Measurements from ENCODE around the gene CD164L2. TPM values are rescaled to one million over a fixed set of nuclear protein-coding genes. Genes with fewer than 3 reads are reported as not detected.

Gene CD164L2
- total RNA-seq, 1 donor from 2014 or later: not detected

DNA sequence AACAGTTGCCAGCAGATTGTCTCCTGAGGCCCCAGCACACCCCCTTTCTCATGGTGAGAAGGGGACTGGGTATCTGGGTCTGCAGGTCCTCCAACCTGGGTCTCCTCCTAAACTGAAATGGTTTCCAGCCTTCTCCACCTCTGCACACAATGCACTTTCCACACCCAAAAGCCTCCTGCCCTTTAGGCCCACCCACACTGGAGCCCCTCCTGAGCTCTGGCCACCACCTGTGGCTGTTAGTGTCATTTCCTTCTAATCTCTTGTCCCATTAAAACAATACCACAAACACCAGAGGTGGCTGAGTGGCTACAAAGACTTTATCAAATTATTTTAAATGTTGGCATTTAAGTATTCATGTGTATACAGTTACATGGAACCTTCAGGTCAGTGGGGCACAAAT is 20.8 kb upstream of the CD164L2 start:
- Mint-ChIP-seq H3K27ac (ENCODE audit: unreplicated experiment) (no peak overlapping the region), H3K36me3 (ENCODE audit: low read depth) (peaks cover 8% of the 10 kb centered on the region), H3K9me3 (no peaks in the 10 kb centered on the region), H3K4me3 (no peak overlapping the region), H3K4me1 (peaks cover 68% of the 10 kb centered on the region), H3K27me3 (ENCODE audit: low read depth) (no peaks in the 10 kb centered on the region)
- TF ChIP-seq, protein P1, sequence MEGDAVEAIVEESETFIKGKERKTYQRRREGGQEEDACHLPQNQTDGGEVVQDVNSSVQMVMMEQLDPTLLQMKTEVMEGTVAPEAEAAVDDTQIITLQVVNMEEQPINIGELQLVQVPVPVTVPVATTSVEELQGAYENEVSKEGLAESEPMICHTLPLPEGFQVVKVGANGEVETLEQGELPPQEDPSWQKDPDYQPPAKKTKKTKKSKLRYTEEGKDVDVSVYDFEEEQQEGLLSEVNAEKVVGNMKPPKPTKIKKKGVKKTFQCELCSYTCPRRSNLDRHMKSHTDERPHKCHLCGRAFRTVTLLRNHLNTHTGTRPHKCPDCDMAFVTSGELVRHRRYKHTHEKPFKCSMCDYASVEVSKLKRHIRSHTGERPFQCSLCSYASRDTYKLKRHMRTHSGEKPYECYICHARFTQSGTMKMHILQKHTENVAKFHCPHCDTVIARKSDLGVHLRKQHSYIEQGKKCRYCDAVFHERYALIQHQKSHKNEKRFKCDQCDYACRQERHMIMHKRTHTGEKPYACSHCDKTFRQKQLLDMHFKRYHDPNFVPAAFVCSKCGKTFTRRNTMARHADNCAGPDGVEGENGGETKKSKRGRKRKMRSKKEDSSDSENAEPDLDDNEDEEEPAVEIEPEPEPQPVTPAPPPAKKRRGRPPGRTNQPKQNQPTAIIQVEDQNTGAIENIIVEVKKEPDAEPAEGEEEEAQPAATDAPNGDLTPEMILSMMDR (conservative IDR thresholded peaks at IDR 0.05): no peak
- DNase-seq (ENCODE audit: low read depth, low spot score): no peak

DNA sequence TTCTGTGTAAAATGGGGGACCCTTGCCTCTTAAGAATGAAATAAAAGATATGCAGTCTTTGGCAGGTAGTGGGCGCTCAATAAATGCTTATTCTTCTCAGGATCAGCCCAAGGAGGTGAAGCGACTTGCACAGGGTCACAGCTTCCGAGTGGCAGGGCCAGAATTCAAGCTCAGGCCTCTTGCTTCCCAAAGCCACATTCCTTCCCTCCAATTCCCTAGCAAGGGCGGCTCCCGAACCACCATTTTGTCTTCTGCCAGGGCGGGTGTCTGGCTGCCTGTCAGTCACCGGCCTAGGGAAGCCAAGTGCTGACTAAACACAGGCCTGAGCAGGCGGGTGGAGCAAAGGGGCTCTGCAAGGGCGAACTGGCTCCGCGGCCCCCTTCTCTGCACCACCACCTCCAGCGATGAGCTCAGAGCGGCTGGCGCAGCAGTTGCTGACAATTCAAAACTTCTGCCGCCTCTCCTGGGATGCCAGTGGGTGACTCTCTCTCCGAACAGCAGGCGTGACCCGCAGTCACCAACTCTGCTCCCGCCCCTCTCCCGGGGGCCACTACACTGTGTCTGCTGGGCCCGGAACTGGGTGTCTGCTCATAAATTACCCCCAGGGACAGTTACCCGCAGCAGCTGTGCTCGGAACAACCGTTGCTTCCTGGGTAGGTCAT is 20.1 kb upstream of the CD164L2 start:
- TF ChIP-seq, protein P1 (conservative IDR thresholded peaks at IDR 0.05): peak; percentile 45
- H3K4me3 Mint-ChIP-seq: peak overlapping the region; percentile 61
- peaks cover 6% of the 10 kb centered on the region for H3K36me3 Mint-ChIP-seq (ENCODE audit: low read depth)
- peaks cover 73% of the 10 kb centered on the region for H3K4me1 Mint-ChIP-seq
- peak overlapping the region; percentile 71 for H3K27ac Mint-ChIP-seq (ENCODE audit: unreplicated experiment)
- DNase-seq (ENCODE audit: low read depth, low spot score): no peak
- no peaks in the 10 kb centered on the region for H3K27me3 Mint-ChIP-seq (ENCODE audit: low read depth)
- no peaks in the 10 kb centered on the region for H3K9me3 Mint-ChIP-seq

DNA sequence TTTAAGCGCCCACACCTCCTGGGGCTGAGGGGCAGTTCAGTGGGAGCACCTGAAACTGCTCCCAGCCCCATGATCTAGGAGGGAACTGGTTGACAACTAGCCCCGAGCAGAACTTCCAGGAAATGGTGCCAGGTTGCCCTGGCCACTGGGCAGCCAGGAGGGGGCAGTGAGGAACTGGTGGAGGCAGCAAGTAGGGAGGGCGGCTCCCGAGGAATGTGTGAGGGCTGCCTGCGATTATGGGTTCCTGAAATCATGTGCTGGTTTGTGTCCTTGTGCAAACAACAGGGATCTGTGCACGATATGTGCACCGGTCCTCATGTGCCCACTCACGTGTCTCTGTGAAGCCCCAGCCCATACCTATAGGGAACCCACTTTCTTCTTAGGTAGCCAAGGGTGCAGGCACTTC is 19.2 kb upstream of the CD164L2 start:
- peaks cover 2% of the 10 kb centered on the region for H3K27me3 Mint-ChIP-seq (ENCODE audit: low read depth)
- DNase-seq (ENCODE audit: low read depth, low spot score): no peak
- H3K27ac Mint-ChIP-seq (ENCODE audit: unreplicated experiment): no peak overlapping the region
- peaks cover 4% of the 10 kb centered on the region for H3K36me3 Mint-ChIP-seq (ENCODE audit: low read depth)
- H3K4me3 Mint-ChIP-seq: no peak overlapping the region
- peaks cover 77% of the 10 kb centered on the region for H3K4me1 Mint-ChIP-seq
- TF ChIP-seq, protein P1 (conservative IDR thresholded peaks at IDR 0.05): peak; percentile 46
- no peaks in the 10 kb centered on the region for H3K9me3 Mint-ChIP-seq

DNA sequence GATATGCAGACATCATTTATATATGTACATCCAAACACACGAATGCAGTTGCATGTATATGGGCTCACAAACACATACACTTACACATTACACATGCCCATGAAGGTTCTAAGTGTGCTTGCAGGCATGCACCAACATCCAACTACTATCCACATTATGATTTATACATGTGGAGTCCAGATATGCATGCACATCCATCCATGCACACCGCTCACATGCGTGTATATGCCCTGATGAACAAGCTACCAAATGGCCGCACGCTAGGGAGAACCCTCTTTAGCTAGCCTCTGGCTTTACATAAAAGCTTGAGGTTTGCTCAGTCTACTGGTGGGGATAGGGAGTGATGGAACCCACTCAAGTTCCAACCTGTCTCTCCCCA is 17.8 kb upstream of the CD164L2 start:
- Mint-ChIP-seq H3K27me3 (ENCODE audit: low read depth) (peaks cover 2% of the 10 kb centered on the region), H3K36me3 (ENCODE audit: low read depth) (no peaks in the 10 kb centered on the region), H3K9me3 (no peaks in the 10 kb centered on the region), H3K27ac (ENCODE audit: unreplicated experiment) (no peak overlapping the region), H3K4me3 (peak overlapping the region; percentile 5), H3K4me1 (peaks cover 64% of the 10 kb centered on the region)
- DNase-seq (ENCODE audit: low read depth, low spot score): no peak
- TF ChIP-seq, protein P1 (conservative IDR thresholded peaks at IDR 0.05): no peak

DNA sequence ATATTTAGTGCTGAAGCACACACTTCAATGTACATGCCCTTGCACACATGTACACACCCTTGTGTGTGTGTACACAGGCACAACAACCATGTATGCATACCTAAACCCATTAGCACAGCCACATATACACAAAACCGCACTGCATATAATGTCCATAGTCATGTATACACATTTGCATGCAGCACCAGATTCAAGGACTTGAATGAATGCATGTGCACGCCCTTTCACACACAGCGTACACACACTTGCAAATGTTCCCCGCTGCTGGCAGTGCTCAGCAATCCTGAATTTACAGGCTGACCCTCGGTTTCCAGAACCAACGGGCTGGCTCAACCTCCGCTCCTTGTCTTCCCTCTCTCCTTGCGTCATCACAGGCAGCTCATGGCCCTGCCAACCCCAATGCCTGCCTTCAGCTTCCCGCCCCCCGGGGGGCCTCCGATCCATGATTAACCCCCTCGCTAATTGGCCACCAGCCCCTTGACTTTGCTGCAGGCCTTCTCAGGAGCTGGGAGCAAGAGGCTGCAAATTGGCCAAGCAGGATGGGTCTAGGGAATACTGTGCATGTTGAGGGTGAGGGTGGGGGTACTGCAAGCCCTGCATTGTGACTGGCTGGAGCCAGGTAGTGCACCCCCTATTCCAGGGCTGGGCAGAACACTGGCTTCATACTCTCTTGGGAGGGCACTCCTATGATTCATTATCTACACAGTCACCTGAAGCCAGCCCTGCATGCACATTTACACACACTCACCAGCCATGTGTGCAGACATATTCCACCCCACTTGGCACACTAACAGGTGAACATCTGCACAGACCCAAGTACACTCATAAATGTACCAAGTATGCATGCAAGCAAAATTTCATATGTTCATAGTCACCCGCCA is 17.2 kb upstream of the CD164L2 start:
- TF ChIP-seq, protein P1 (conservative IDR thresholded peaks at IDR 0.05): no peak
- peaks cover 2% of the 10 kb centered on the region for H3K27me3 Mint-ChIP-seq (ENCODE audit: low read depth)
- peak overlapping the region; percentile 36 for H3K4me3 Mint-ChIP-seq
- no peak for DNase-seq (ENCODE audit: low read depth, low spot score)
- H3K9me3 Mint-ChIP-seq: no peaks in the 10 kb centered on the region
- H3K4me1 Mint-ChIP-seq: peaks cover 58% of the 10 kb centered on the region
- H3K27ac Mint-ChIP-seq (ENCODE audit: unreplicated experiment): peak overlapping the region; percentile 86
- no peaks in the 10 kb centered on the region for H3K36me3 Mint-ChIP-seq (ENCODE audit: low read depth)

All from neural crest cell (in vitro differentiated cells).